GM19395 (cell line): ENCODE measurements around the gene SFRP4.
"Not testable (repeated sequence)": the region's sequence is repeated elsewhere in the genome, so short reads cannot be mapped to it uniquely, and the experiment has no call there.

ENCODE experiments used
- ATAC-seq: cut with Tn5 transposase; IDR thresholded peaks from one replicate; pipeline ENCODE4 v1.9.1; 2021; ENCODE audit warnings: mild to moderate bottlenecking, moderate library complexity; ENCODE audit not compliant: unreplicated experiment

SFRP4 gene

GRCh38 chr7:37916673-37917660 lies at the start of gene SFRP4:
SFRP4 (minus strand) TSS chr7:37916817; CDS start chr7:37916537, 280 bp downstream.
- ATAC-seq, result no peak

- no peak for ATAC-seq
These were observed 47.6 kb upstream of the SFRP4 start for GRCh38 chr7:37964196-37964595.

- ATAC-seq, result no peak
These were observed 44.6 kb upstream of the SFRP4 start for GRCh38 chr7:37961251-37961650.

- ATAC-seq, result no peak
These were observed 43.9 kb upstream of the SFRP4 start for GRCh38 chr7:37960483-37960882.

- ATAC-seq, result no peak
These were observed 40.8 kb upstream of the SFRP4 start for GRCh38 chr7:37957221-37957970.

- no peak for ATAC-seq
These were observed 40.2 kb upstream of the SFRP4 start for GRCh38 chr7:37956791-37957190.

- ATAC-seq, result not testable (repeated sequence)
These were observed 37.6 kb upstream of the SFRP4 start for GRCh38 chr7:37954217-37954616.

- ATAC-seq, result no peak
These were observed 35.6 kb upstream of the SFRP4 start for GRCh38 chr7:37952240-37952639.

- ATAC-seq, result no peak
These were observed 31.3 kb upstream of the SFRP4 start for GRCh38 chr7:37947941-37948210.

- ATAC-seq, result no peak
These were observed 30.7 kb upstream of the SFRP4 start for GRCh38 chr7:37947138-37947940.

GRCh38 chr7:37945336-37945735 lies 28.7 kb upstream of the SFRP4 start:
- ATAC-seq, result no peak

- ATAC-seq, result no peak
These were observed 28.1 kb upstream of the SFRP4 start for GRCh38 chr7:37944737-37945054.

GRCh38 chr7:37943905-37944736 lies 27.5 kb upstream of the SFRP4 start:
- no peak for ATAC-seq

GRCh38 chr7:37942934-37943610 lies 26.5 kb upstream of the SFRP4 start:
- no peak for ATAC-seq

- ATAC-seq, result no peak
These were observed 16.5 kb upstream of the SFRP4 start for GRCh38 chr7:37933018-37933566.

- ATAC-seq, result no peak
These were observed 15.9 kb upstream of the SFRP4 start for GRCh38 chr7:37932543-37932942.

- no peak for ATAC-seq
These were observed 13.8 kb upstream of the SFRP4 start for GRCh38 chr7:37930226-37930948.

- ATAC-seq, result no peak
These were observed 12.3 kb upstream of the SFRP4 start for GRCh38 chr7:37928878-37929277.
